Regular cardiac myocyte (primary cell): ENCODE results near the gene TRIM34. TPM values are rescaled to one million over a fixed set of nuclear protein-coding genes. Genes with fewer than 3 reads are reported as not detected.

Experiments used
- total RNA-seq: library from RNA; depleted of rRNA; stranded (reverse); fragments of >200 nt; gene quantifications from 2 replicates; pipeline ENCODE4 v1.2.3, GENCODE V29; 2014

TRIM34 gene, protein sequence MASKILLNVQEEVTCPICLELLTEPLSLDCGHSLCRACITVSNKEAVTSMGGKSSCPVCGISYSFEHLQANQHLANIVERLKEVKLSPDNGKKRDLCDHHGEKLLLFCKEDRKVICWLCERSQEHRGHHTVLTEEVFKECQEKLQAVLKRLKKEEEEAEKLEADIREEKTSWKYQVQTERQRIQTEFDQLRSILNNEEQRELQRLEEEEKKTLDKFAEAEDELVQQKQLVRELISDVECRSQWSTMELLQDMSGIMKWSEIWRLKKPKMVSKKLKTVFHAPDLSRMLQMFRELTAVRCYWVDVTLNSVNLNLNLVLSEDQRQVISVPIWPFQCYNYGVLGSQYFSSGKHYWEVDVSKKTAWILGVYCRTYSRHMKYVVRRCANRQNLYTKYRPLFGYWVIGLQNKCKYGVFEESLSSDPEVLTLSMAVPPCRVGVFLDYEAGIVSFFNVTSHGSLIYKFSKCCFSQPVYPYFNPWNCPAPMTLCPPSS
- 8.6 and 13.2 TPM in 2 replicates for total RNA-seq

DNA sequence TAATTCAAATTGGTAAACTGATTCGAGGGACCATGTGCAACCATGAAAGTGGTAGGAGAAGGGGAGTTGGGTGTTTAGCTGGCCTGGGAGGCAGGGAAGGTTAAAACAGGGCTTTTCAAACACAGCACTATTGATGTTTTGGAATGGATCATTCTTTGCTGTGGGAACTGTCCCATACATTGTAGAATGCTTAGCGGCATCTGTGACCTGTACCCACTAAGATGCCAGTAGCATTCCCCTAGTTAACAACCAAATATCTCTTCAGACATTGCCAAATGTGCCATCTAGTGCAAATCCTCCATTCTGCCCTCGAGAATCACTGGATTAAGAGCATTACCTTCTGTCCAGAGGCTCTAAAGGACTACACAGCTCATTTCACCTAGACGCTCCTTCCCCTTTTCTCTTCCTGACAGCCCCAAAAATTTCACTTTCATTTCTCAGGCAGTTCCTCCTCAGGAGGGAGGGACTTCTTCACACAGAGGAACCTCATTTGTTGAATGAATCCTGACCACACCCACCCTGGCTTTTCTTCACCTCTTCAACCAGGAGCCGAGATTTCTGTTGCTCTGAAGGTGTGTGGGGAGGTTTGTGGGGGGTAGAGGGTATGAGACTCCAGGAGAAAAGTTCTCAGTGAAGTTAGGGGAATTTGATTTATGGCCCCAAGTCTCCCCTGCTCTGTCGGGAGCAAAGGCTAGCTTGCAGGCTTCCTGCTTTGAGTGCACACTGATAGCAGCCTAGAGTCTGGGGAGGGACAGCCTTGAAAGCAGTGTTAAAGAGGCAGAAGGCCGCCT is at the start of gene TRIM34:
TRIM34 (plus strand) TSS at position 513 of the 791 bp plus-strand sequence. CDS start 7,331 bp downstream, outside the sequence.

DNA sequence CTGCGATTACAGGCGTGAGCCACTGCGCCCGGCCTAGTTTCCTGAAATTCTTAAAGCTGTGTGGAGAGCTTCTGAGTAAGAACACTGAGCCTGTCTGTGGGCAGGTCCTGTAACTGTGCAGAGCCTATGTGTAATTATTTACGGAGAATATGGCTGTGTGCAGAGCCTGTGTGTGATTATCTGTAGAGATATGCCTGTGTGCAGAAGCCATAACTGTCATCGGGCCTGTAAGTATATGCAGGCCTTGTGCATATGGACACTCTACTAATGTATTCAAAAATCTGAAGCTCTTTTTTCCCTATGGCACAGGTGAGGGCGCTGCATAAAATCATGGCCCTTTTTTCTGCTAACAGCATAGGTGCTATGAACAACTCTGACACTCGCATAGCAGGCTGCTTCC is 44.2 kb upstream of the TRIM34 start, which contains the start of gene OR52B6:
OR52B6 (plus strand) TSS at position 301 of the 400 bp plus-strand sequence; CDS start at position 301, 0 bp downstream.

DNA sequence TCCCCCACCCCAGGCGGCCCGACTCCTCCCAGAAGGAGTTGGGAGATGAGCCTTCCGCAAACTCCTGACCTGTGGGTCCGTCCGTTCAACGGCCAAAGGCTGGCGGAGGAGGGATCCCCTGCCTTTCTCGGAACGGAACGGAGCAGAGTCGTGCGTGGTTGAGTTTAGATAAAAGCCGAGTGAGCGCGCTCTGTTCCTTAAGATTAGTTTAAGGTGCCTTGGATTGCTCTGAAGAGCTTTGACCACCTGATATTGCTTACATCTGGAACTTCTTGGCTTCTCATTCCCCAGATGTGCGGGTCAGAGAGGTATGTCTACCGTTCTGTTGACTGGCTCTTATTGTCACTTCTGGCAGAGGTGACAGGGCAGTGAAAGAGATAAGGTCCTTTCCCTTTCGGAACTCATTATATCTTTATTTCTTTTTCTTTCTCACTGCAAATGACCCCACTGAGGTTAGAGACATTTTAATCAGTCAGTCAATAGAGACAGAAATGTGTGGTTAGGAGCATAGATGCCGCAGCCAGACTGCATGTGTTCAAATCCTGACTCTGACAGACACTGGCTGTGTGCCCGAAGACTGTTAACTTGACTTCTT is 28.1 kb upstream of the TRIM34 start, which contains the start of gene TRIM6:
TRIM6 (plus strand) TSS at position 31 of the 595 bp plus-strand sequence; CDS start at position 292, 261 bp downstream.

DNA sequence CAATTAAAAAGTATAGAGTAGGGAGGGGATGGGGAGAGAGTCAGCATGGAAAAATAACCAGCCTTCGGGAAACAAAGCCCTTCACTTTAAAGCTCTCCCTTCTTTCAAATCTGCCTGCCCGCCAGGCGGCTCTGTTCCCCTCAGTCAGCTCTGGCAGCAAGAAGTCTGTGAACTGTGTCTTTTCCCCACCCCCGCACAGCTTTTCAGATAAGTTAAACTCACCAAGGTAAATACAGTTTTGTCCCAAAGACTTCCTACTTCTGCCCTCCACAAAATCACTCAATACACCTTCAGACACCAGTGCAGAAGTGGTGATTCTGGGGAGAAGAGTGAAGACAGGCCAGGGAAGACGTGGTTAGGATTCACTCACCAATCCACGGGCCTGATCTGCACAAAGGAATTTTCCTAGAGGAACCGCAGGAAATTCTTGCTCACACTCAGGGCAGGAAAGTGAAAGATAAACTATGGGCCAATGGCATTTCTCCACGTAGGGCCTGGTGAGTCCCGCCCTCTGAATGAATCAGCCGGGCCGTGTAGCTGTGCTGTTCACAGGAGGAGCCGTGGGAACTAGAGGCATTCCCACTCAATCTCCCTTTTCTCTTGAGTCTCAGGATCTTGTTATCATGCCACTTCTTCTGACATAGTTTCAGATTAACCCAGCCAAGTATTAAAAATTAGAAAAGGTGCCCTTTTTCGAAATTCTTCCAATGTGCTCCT is 60.0 kb downstream of the TRIM34 start, which contains the start of gene TRIM5:
TRIM5 (minus strand) TSS at position 429 of the 717 bp plus-strand sequence. CDS start 4,897 bp downstream, outside the sequence.

DNA sequence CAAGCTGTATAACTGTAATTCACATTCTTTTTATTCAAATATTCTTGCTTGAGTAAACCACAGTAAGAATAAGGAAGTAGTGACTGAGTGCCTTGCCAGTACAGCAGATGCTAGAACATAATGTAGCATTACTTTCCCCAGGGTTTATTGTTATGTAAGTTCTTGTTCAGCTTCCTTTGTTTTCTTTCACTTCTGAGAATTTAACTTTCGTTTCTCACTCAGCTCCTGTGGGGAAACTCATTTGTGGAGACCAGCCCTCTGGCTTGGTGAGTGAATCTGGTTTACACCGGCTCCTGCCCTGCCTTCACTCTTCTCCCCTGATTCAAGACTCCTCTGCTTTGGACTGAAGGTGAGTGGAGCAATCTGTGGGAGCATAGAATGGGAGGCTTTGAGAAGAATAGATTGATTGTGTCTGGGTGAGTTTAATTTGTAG is 64.8 kb downstream of the TRIM34 start, which contains the start of gene TRIM22:
TRIM22 (plus strand) TSS at position 240 of the 433 bp plus-strand sequence. CDS start 6,443 bp downstream, outside the sequence.

Other genes starting within 250 kb of the TRIM34 start
- not detected in 2 replicates for gene OR51M1, start 241.2 kb upstream of the TRIM34 start, total RNA-seq
- not detected in 2 replicates for gene OR51Q1, start 202.9 kb upstream of the TRIM34 start, total RNA-seq
- 0.28 TPM in 1 of 2 replicates, not detected in the other for gene OR51I1, start 183.5 kb upstream of the TRIM34 start, total RNA-seq
- gene OR51I2, start 175.7 kb upstream of the TRIM34 start, total RNA-seq, result not detected in 2 replicates
- not detected in 2 replicates for gene OR52D1, start 136.3 kb upstream of the TRIM34 start, total RNA-seq
- gene UBQLN3, start 115.0 kb upstream of the TRIM34 start, total RNA-seq, result not detected in 2 replicates
- gene UBQLNL, start 108.3 kb upstream of the TRIM34 start, total RNA-seq, result under 0.01 TPM in 1 of 2 replicates, not detected in the other
- 0.19 and 0.56 TPM in 2 replicates for gene OR52H1, start 76.5 kb upstream of the TRIM34 start, total RNA-seq
- not detected in 2 replicates for gene OR52B6, start 44.1 kb upstream of the TRIM34 start, total RNA-seq
- 2.8 and 5.2 TPM in 2 replicates for gene TRIM6, start 28.4 kb upstream of the TRIM34 start, total RNA-seq
- 42.2 and 49.3 TPM in 2 replicates for gene TRIM5, start 60.1 kb downstream of the TRIM34 start, total RNA-seq
- gene TRIM22, start 64.8 kb downstream of the TRIM34 start, total RNA-seq, result 68.2 and 177 TPM in 2 replicates
- gene OR56B1, start 111.4 kb downstream of the TRIM34 start, total RNA-seq, result not detected in 2 replicates
- not detected in 2 replicates for gene OR52N4, start 129.2 kb downstream of the TRIM34 start, total RNA-seq
- gene OR52N5, start 158.4 kb downstream of the TRIM34 start, total RNA-seq, result not detected in 2 replicates
- gene OR52N1, start 166.3 kb downstream of the TRIM34 start, total RNA-seq, result not detected in 2 replicates
- gene OR52N2, start 183.9 kb downstream of the TRIM34 start, total RNA-seq, result not detected in 2 replicates
- not detected in 2 replicates for gene OR52E6, start 216.9 kb downstream of the TRIM34 start, total RNA-seq
- gene OR52E8, start 232.7 kb downstream of the TRIM34 start, total RNA-seq, result not detected in 2 replicates